Astrocyte (in vitro differentiated cells and primary cell): ENCODE measurements around the gene SOHLH1. TPM values are rescaled to one million over a fixed set of nuclear protein-coding genes. Genes with fewer than 3 reads are reported as not detected.

Experiments used
- DNase-seq: peaks from one replicate; pipeline ENCODE4 v3.0.0-alpha.2; 2010; ENCODE audit warnings: low read depth
- FAIRE-seq: peaks from 2 replicates; lab custom pipeline; 2011; peaks lifted over from hg19 to GRCh38; lab: Jason Lieb, UNC
- H2AFZ ChIP-seq: 2 replicates; pipeline ENCODE4 v1.6.0; 2012; ENCODE audit warnings: low read depth, low read length, inconsistent platforms
- H3K27ac ChIP-seq: 2 replicates; pipeline ENCODE4 v1.5.1; 2011; ENCODE audit warnings: low read depth, low read length, inconsistent platforms
- H3K27me3 ChIP-seq: 2 replicates; pipeline ENCODE4 v1.6.0; 2011; ENCODE audit warnings: low read length, inconsistent platforms; ENCODE audit not compliant: insufficient read depth
- H3K36me3 ChIP-seq: 2 replicates; pipeline ENCODE4 v1.5.1; 2011; ENCODE audit warnings: low read length, inconsistent platforms; ENCODE audit not compliant: insufficient read depth
- H3K4me1 ChIP-seq: 2 replicates; pipeline ENCODE4 v1.5.1; 2011; ENCODE audit warnings: low read length, inconsistent platforms; ENCODE audit not compliant: insufficient read depth
- H3K4me2 ChIP-seq: 2 replicates; pipeline ENCODE4 v1.6.0; 2012; ENCODE audit warnings: low read length, inconsistent platforms
- H3K4me3 ChIP-seq: 2 replicates; pipeline ENCODE4 v1.5.1; 2011; ENCODE audit warnings: low read depth, mild to moderate bottlenecking, low read length, inconsistent platforms; ENCODE audit not compliant: insufficient read depth
- H3K79me2 ChIP-seq: 2 replicates; pipeline ENCODE4 v1.6.0; 2012; ENCODE audit warnings: mild to moderate bottlenecking, low read length, inconsistent platforms; ENCODE audit not compliant: insufficient read depth
- H3K9ac ChIP-seq: 2 replicates; pipeline ENCODE4 v1.6.0; 2012; ENCODE audit warnings: mild to moderate bottlenecking, low read length, inconsistent platforms
- H3K9me3 ChIP-seq: 2 replicates; pipeline ENCODE4 v1.5.1; 2012; ENCODE audit warnings: low read depth, mild to moderate bottlenecking, low read length, inconsistent platforms; ENCODE audit not compliant: insufficient read depth
- H4K20me1 ChIP-seq: 2 replicates; pipeline ENCODE4 v1.6.0; 2012; ENCODE audit warnings: low read length, inconsistent platforms; ENCODE audit not compliant: insufficient read depth
- H3K27ac Mint-ChIP-seq: one replicate; pipeline ENCODE4 v1.8.0; 2021; ENCODE audit warnings: mild to moderate bottlenecking, mixed read lengths; ENCODE audit not compliant: unreplicated experiment
- H3K27me3 Mint-ChIP-seq: one replicate; pipeline ENCODE4 v1.8.0; 2021; ENCODE audit warnings: low read depth, mixed read lengths; ENCODE audit not compliant: unreplicated experiment
- H3K36me3 Mint-ChIP-seq: one replicate; pipeline ENCODE4 v1.8.0; 2021; ENCODE audit warnings: low read depth, mixed read lengths; ENCODE audit not compliant: unreplicated experiment
- H3K4me1 Mint-ChIP-seq: one replicate; pipeline ENCODE4 v1.8.0; 2021; ENCODE audit warnings: low read depth, mixed read lengths; ENCODE audit not compliant: unreplicated experiment
- H3K4me3 Mint-ChIP-seq: one replicate; pipeline ENCODE4 v1.8.0; 2021; ENCODE audit warnings: mild to moderate bottlenecking, moderate library complexity, mixed read lengths; ENCODE audit not compliant: unreplicated experiment
- H3K9me3 Mint-ChIP-seq: one replicate; pipeline ENCODE4 v1.8.0; 2021; ENCODE audit warnings: mild to moderate bottlenecking, mixed read lengths; ENCODE audit not compliant: unreplicated experiment
- EZH2 ChIP-seq: IDR thresholded peaks from 2 replicates; pipeline ENCODE4 v1.6.1; 2012; ENCODE audit warnings: mild to moderate bottlenecking, low read length, inconsistent platforms; ENCODE audit not compliant: insufficient read depth
- total RNA-seq: library from RNA; stranded (reverse); gene quantifications from 2 replicates; pipeline ENCODE4 v1.2.1, GENCODE V29; 2021
- TF ChIP-seq, protein P1 (sequence below): IDR thresholded peaks from 2 replicates; pipeline ENCODE4 v1.5.1; 2011; ENCODE audit warnings: low read depth, mild to moderate bottlenecking, inconsistent platforms, low read length, moderate library complexity; ENCODE audit not compliant: insufficient read depth

Gene SOHLH1
- total RNA-seq, 1 donor from 2014 or later, result not detected

GRCh38 chr9:135657416-135657815, 41.9 kb downstream of the SOHLH1 start:
- peaks cover 19% of the 10 kb centered on the region for H3K9me3 Mint-ChIP-seq
- DNase-seq, result no peak
- Histone ChIP-seq H3K4me2 (no peak overlapping the region), H3K27ac (no peak overlapping the region), H3K4me3 (no peak overlapping the region), H3K79me2 (no peaks in the 10 kb centered on the region), H3K9ac (no peak overlapping the region), H3K9me3 (peaks cover 3% of the 10 kb centered on the region), H3K4me1 (no peaks in the 10 kb centered on the region), H4K20me1 (no peaks in the 10 kb centered on the region), H3K27me3 (no peaks in the 10 kb centered on the region), H3K36me3 (no peaks in the 10 kb centered on the region), H2AFZ (no peak overlapping the region)
- peaks cover 6% of the 10 kb centered on the region for H3K4me1 Mint-ChIP-seq
- H3K27me3 Mint-ChIP-seq, result peaks cover 24% of the 10 kb centered on the region
- H3K27ac Mint-ChIP-seq, result no peak overlapping the region
- TF ChIP-seq EZH2, result no peak
- TF ChIP-seq, protein P1, sequence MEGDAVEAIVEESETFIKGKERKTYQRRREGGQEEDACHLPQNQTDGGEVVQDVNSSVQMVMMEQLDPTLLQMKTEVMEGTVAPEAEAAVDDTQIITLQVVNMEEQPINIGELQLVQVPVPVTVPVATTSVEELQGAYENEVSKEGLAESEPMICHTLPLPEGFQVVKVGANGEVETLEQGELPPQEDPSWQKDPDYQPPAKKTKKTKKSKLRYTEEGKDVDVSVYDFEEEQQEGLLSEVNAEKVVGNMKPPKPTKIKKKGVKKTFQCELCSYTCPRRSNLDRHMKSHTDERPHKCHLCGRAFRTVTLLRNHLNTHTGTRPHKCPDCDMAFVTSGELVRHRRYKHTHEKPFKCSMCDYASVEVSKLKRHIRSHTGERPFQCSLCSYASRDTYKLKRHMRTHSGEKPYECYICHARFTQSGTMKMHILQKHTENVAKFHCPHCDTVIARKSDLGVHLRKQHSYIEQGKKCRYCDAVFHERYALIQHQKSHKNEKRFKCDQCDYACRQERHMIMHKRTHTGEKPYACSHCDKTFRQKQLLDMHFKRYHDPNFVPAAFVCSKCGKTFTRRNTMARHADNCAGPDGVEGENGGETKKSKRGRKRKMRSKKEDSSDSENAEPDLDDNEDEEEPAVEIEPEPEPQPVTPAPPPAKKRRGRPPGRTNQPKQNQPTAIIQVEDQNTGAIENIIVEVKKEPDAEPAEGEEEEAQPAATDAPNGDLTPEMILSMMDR, result no peak
- no peak for FAIRE-seq
- H3K36me3 Mint-ChIP-seq, result no peaks in the 10 kb centered on the region
- no peak overlapping the region for H3K4me3 Mint-ChIP-seq

DNA sequence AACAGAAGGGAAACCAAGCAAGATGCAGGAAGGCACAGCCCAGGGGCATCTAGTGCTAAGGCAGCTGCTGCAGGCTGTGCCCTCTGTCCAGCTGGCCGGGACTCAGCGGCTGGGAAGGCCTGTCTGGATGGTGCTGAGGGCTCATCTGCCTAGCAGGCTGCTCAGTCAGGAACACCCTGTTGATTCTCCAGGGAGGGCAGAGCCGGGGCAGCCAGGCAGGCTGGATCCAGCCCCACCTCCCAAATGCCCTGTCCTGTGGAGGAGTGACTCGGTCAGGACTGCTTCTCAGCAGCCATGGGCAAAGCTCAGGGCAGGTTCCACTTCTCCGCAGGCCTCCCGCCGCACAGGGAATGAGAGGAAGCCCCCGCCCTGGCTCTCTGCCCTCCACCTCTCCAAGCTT, 44.0 kb downstream of the SOHLH1 start:
- no peaks in the 10 kb centered on the region for H3K27me3 ChIP-seq
- H2AFZ ChIP-seq, result no peak overlapping the region
- no peak overlapping the region for H3K27ac Mint-ChIP-seq
- H3K9ac ChIP-seq, result no peak overlapping the region
- no peak overlapping the region for H3K27ac ChIP-seq
- H3K9me3 ChIP-seq, result peaks cover 6% of the 10 kb centered on the region
- no peaks in the 10 kb centered on the region for H3K4me1 ChIP-seq
- H3K4me3 Mint-ChIP-seq, result no peak overlapping the region
- no peaks in the 10 kb centered on the region for H3K4me1 Mint-ChIP-seq
- H3K4me2 ChIP-seq, result no peak overlapping the region
- H3K27me3 Mint-ChIP-seq, result peaks cover 24% of the 10 kb centered on the region
- H4K20me1 ChIP-seq, result no peaks in the 10 kb centered on the region
- H3K79me2 ChIP-seq, result no peaks in the 10 kb centered on the region
- H3K36me3 Mint-ChIP-seq, result no peaks in the 10 kb centered on the region
- peaks cover 17% of the 10 kb centered on the region for H3K9me3 Mint-ChIP-seq
- H3K36me3 ChIP-seq, result no peaks in the 10 kb centered on the region
- DNase-seq (no peak), FAIRE-seq (no peak)
- no peak for TF ChIP-seq EZH2
- TF ChIP-seq, protein P1, result no peak
- no peak overlapping the region for H3K4me3 ChIP-seq

GRCh38 chr9:135650408-135650807, 48.9 kb downstream of the SOHLH1 start:
- no peaks in the 10 kb centered on the region for H3K79me2 ChIP-seq
- H3K9me3 ChIP-seq, result peaks cover 19% of the 10 kb centered on the region
- Mint-ChIP-seq H3K9me3 (peaks cover 25% of the 10 kb centered on the region), H3K4me1 (no peaks in the 10 kb centered on the region), H3K36me3 (peaks cover 3% of the 10 kb centered on the region), H3K27ac (no peak overlapping the region), H3K27me3 (peaks cover 6% of the 10 kb centered on the region), H3K4me3 (no peak overlapping the region)
- DNase-seq (no peak), FAIRE-seq (no peak)
- H2AFZ ChIP-seq, result no peak overlapping the region
- H3K4me2 ChIP-seq, result no peak overlapping the region
- H3K27ac ChIP-seq, result no peak overlapping the region
- no peaks in the 10 kb centered on the region for H3K36me3 ChIP-seq
- H3K9ac ChIP-seq, result no peak overlapping the region
- no peak overlapping the region for H3K4me3 ChIP-seq
- no peaks in the 10 kb centered on the region for H3K27me3 ChIP-seq
- TF ChIP-seq, protein P1, result no peak
- TF ChIP-seq EZH2, result no peak
- H4K20me1 ChIP-seq, result no peaks in the 10 kb centered on the region
- H3K4me1 ChIP-seq, result no peaks in the 10 kb centered on the region
